HEK293 (cell line): ENCODE results near the gene NUDT22.
A peak's percentile ranks its signal among the peaks of the same experiment; 100 is the strongest.

Source experiments
- CTCF ChIA-PET: fragments of 350-600 bp; formaldehyde crosslinking; extraction: SDS; loops from one replicate; lab custom pipeline; 2021; ENCODE audit warnings: antibody characterized with exemption; lab: Yijun Ruan, JAX
- POLR2A ChIA-PET: fragments of 300-600 bp; formaldehyde crosslinking; extraction: SDS; loops from one replicate; lab custom pipeline; 2020; ENCODE audit warnings: antibody characterized with exemption, inconsistent platforms; lab: Yijun Ruan, JAX
- H3K27ac ChIP-seq: fragments of 200-500 bp; sonication (Bioruptor generic); 2 replicates; pipeline ENCODE4 v1.5.1; 2014; ENCODE audit warnings: low read depth, low read length, control low read depth, inconsistent platforms; ENCODE audit errors: extremely low read depth
- H3K36me3 ChIP-seq, 2 experiments: fragments of 200-500 bp in 1 of 2; sonication (Bioruptor generic) in 1 of 2; 1 replicate in 1 of 2; 2 replicates in 1 of 2; pipeline ENCODE4 v1.5.1; 2014 to 2017; ENCODE audit warnings: inconsistent platforms in 2 of 2, low read length in 2 of 2; ENCODE audit not compliant: control insufficient read depth in 2 of 2, insufficient read depth in 1 of 2
- H3K4me1 ChIP-seq: fragments of 200-500 bp; sonication (Bioruptor generic); 2 replicates; pipeline ENCODE4 v1.5.1; 2014; ENCODE audit warnings: mild to moderate bottlenecking, low read length, inconsistent platforms; ENCODE audit not compliant: control insufficient read depth, insufficient read depth
- H3K4me3 ChIP-seq: 2 replicates; pipeline ENCODE4 v1.5.1; 2011; ENCODE audit warnings: low read depth, mild to moderate bottlenecking, control low read depth, low read length, moderate library complexity
- H3K9me3 ChIP-seq: fragments of 200-500 bp; sonication (Bioruptor generic); 2 replicates; pipeline ENCODE4 v1.5.1; 2014; ENCODE audit warnings: low read depth, low read length, inconsistent platforms; ENCODE audit not compliant: control insufficient read depth, insufficient read depth
- GLI4 ChIP-seq: fragments of 450-650 bp; formaldehyde crosslinking; IDR thresholded peaks from 2 replicates; pipeline ENCODE4 v1.5.1; 2016; ENCODE audit warnings: missing biosample characterization, missing genetic modification characterization
- KLF1 ChIP-seq: fragments of 450-650 bp; formaldehyde crosslinking; IDR thresholded peaks from 2 replicates; pipeline ENCODE4 v1.5.1; 2016; ENCODE audit warnings: missing biosample characterization, missing genetic modification characterization
- KLF8 ChIP-seq: fragments of 450-650 bp; formaldehyde crosslinking; IDR thresholded peaks from 2 replicates; pipeline ENCODE4 v1.5.1; 2016; ENCODE audit warnings: missing biosample characterization, missing genetic modification characterization
- RBAK ChIP-seq: fragments of 450-650 bp; formaldehyde crosslinking; IDR thresholded peaks from 2 replicates; pipeline ENCODE4 v1.5.1; 2016; ENCODE audit warnings: missing biosample characterization, missing genetic modification characterization
- ZBTB20 ChIP-seq: fragments of 450-650 bp; formaldehyde crosslinking; IDR thresholded peaks from 2 replicates; pipeline ENCODE4 v1.5.1; 2016; ENCODE audit warnings: missing biosample characterization, missing genetic modification characterization
- ZBTB48 ChIP-seq: fragments of 450-650 bp; formaldehyde crosslinking; IDR thresholded peaks from 2 replicates; pipeline ENCODE4 v1.5.1; 2016; ENCODE audit warnings: missing biosample characterization, missing genetic modification characterization
- ZNF10 ChIP-seq: fragments of 450-650 bp; formaldehyde crosslinking; IDR thresholded peaks from 2 replicates; pipeline ENCODE4 v1.5.1; 2017; ENCODE audit warnings: missing biosample characterization, missing genetic modification characterization
- ZNF112 ChIP-seq: fragments of 450-650 bp; formaldehyde crosslinking; IDR thresholded peaks from 2 replicates; pipeline ENCODE4 v1.5.0; 2017; ENCODE audit warnings: missing biosample characterization, missing genetic modification characterization
- ZNF174 ChIP-seq: fragments of 450-650 bp; formaldehyde crosslinking; IDR thresholded peaks from 2 replicates; pipeline ENCODE4 v1.5.0; 2017; ENCODE audit warnings: missing biosample characterization, mild to moderate bottlenecking, missing genetic modification characterization
- ZNF335 ChIP-seq: fragments of 450-650 bp; formaldehyde crosslinking; conservative IDR thresholded peaks from 2 replicates; pipeline ENCODE4 v1.5.1; 2016; ENCODE audit warnings: missing biosample characterization, missing genetic modification characterization
- ZNF76 ChIP-seq: fragments of 450-650 bp; formaldehyde crosslinking; IDR thresholded peaks from 2 replicates; pipeline ENCODE4; 2016; ENCODE audit warnings: low read depth, missing biosample characterization, missing genetic modification characterization, borderline replicate concordance
- TF ChIP-seq, protein P1 (sequence below): fragments of 450-650 bp; formaldehyde crosslinking; IDR thresholded peaks from 2 replicates; pipeline ENCODE4 v1.5.1; 2016; ENCODE audit warnings: missing biosample characterization, missing genetic modification characterization
- TF ChIP-seq, protein P2 (sequence below): fragments of 450-650 bp; formaldehyde crosslinking; IDR thresholded peaks from 2 replicates; pipeline ENCODE4 v1.5.1; 2016; ENCODE audit warnings: missing biosample characterization, missing genetic modification characterization
- TF ChIP-seq, protein P3 (sequence below): fragments of 450-650 bp; formaldehyde crosslinking; IDR thresholded peaks from 2 replicates; pipeline ENCODE4 v1.5.1; 2016; ENCODE audit warnings: missing biosample characterization, missing genetic modification characterization

Gene NUDT22

DNA sequence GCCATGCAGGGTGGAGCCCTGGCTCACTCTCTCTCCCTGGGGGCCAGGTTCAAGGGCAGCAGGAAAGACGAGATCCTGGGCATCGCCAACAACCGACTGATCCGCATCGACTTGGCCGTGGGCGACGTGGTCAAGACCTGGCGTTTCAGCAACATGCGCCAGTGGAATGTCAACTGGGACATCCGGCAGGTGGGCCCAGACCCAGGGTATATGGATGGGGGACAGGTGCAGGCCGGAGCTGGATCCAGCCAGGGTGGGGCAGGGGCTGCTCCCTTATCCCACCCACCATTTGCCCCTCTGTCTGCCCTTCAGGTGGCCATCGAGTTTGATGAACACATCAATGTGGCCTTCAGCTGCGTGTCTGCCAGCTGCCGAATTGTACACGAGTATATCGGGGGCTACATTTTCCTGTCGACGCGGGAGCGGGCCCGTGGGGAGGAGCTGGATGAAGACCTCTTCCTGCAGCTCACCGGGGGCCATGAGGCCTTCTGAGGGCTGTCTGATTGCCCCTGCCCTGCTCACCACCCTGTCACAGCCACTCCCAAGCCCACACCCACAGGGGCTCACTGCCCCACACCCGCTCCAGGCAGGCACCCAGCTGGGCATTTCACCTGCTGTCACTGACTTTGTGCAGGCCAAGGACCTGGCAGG, 2.9 kb upstream of the NUDT22 start:
- Histone ChIP-seq H3K9me3 (no peaks in the 10 kb centered on the region), H3K36me3 (peaks cover 0 to 26% of the 10 kb centered on the region in 2 experiments; a peak in 1 of 3 replicates), H3K4me3 (no peak overlapping the region), H3K4me1 (peaks cover 3% of the 10 kb centered on the region; the same call in 1 of the 2 replicates), H3K27ac (no peak overlapping the region)
- TF ChIP-seq KLF1: peak; percentile 81
- TF ChIP-seq, protein P1, sequence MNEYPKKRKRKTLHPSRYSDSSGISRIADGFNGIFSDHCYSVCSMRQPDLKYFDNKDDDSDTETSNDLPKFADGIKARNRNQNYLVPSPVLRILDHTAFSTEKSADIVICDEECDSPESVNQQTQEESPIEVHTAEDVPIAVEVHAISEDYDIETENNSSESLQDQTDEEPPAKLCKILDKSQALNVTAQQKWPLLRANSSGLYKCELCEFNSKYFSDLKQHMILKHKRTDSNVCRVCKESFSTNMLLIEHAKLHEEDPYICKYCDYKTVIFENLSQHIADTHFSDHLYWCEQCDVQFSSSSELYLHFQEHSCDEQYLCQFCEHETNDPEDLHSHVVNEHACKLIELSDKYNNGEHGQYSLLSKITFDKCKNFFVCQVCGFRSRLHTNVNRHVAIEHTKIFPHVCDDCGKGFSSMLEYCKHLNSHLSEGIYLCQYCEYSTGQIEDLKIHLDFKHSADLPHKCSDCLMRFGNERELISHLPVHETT (tag by site-specific recombination): no peak
- TF ChIP-seq RBAK (tag by site-specific recombination): no peak
- TF ChIP-seq ZNF76 (tag by site-specific recombination): no peak
- POLR2A ChIA-PET: interaction anchor here (0.5 to 2.1 kb wide), 6 partner anchors 9 to 39 kb away, joined by 3 to 7 read pairs (median 4); partner anchors contain the start of gene STIP1
- CTCF ChIA-PET: interaction anchor here (0.6 to 1.7 kb wide), 2 partner anchors 19 to 25 kb away, joined by 3 to 4 read pairs; no protein-coding TSS in a partner anchor

DNA sequence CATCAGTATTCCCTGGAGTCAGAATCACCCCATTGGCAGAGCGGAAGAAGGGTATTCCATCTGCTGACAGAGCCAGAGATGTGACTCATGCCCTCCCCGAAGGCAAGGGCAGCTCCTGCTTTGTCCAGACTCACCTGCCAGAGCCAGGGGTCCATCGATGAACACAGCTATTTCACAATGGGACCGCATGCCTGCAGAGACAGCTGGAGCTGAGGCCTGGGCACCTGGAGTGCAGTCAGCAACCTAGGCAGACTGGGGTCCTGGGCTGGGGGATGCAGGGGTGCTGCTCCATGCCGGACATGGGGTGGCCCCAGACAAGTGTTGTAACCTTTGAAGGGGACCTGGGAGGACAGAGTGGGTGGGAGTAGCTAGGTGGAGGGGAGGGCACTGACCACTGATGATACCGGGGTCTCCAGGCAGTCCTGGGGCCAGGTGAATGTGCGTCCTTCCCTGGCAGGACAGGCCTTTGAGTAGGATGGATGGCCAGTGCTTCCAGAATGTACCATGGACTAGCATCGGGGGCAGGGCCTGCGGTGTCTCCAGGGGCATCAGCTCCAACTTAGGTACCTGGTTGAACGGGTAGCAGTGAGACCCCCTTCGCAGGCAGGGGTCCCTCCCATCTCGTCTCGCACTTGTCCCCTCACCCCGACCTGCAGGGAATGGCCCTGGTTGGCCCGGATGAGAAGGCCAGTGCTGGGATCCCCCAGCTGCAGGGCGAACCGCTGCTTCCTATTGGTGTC, 1.8 kb upstream of the NUDT22 start:
- CTCF ChIA-PET: interaction anchor here (0.6 to 1.7 kb wide), 2 partner anchors 11 to 20 kb away, joined by 3 read pairs; no protein-coding TSS in a partner anchor
- Histone ChIP-seq H3K4me3 (no peak overlapping the region), H3K4me1 (peaks cover 3% of the 10 kb centered on the region; the same call in 1 of the 2 replicates), H3K27ac (no peak overlapping the region), H3K9me3 (no peaks in the 10 kb centered on the region), H3K36me3 (peaks cover 0 to 26% of the 10 kb centered on the region in 2 experiments; a peak in 1 of 3 replicates)
- POLR2A ChIA-PET: interaction anchor here (1.0 to 2.1 kb wide), 4 partner anchors 10 to 39 kb away, joined by 3 to 7 read pairs (median 4); partner anchors contain the start of gene STIP1
- no peak for TF ChIP-seq ZNF112
- no peak for TF ChIP-seq KLF8 (tag by site-specific recombination)
- peak; percentile 43; the same call in 1 of the 2 replicates for TF ChIP-seq ZNF10 (tag by site-specific recombination)
- TF ChIP-seq, protein P2, sequence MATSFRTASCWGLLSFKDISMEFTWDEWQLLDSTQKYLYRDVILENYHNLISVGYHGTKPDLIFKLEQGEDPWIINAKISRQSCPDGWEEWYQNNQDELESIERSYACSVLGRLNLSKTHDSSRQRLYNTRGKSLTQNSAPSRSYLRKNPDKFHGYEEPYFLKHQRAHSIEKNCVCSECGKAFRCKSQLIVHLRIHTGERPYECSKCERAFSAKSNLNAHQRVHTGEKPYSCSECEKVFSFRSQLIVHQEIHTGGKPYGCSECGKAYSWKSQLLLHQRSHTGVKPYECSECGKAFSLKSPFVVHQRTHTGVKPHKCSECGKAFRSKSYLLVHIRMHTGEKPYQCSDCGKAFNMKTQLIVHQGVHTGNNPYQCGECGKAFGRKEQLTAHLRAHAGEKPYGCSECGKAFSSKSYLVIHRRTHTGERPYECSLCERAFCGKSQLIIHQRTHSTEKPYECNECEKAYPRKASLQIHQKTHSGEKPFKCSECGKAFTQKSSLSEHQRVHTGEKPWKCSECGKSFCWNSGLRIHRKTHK (tag by site-specific recombination): no peak
- TF ChIP-seq, protein P3, sequence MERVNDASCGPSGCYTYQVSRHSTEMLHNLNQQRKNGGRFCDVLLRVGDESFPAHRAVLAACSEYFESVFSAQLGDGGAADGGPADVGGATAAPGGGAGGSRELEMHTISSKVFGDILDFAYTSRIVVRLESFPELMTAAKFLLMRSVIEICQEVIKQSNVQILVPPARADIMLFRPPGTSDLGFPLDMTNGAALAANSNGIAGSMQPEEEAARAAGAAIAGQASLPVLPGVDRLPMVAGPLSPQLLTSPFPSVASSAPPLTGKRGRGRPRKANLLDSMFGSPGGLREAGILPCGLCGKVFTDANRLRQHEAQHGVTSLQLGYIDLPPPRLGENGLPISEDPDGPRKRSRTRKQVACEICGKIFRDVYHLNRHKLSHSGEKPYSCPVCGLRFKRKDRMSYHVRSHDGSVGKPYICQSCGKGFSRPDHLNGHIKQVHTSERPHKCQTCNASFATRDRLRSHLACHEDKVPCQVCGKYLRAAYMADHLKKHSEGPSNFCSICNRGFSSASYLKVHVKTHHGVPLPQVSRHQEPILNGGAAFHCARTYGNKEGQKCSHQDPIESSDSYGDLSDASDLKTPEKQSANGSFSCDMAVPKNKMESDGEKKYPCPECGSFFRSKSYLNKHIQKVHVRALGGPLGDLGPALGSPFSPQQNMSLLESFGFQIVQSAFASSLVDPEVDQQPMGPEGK (tag by site-specific recombination): no peak
- no peak for TF ChIP-seq GLI4 (tag by site-specific recombination)
- no peak for TF ChIP-seq ZBTB20 (tag by site-specific recombination)
- TF ChIP-seq, all 188 proteins: peak for 1

DNA sequence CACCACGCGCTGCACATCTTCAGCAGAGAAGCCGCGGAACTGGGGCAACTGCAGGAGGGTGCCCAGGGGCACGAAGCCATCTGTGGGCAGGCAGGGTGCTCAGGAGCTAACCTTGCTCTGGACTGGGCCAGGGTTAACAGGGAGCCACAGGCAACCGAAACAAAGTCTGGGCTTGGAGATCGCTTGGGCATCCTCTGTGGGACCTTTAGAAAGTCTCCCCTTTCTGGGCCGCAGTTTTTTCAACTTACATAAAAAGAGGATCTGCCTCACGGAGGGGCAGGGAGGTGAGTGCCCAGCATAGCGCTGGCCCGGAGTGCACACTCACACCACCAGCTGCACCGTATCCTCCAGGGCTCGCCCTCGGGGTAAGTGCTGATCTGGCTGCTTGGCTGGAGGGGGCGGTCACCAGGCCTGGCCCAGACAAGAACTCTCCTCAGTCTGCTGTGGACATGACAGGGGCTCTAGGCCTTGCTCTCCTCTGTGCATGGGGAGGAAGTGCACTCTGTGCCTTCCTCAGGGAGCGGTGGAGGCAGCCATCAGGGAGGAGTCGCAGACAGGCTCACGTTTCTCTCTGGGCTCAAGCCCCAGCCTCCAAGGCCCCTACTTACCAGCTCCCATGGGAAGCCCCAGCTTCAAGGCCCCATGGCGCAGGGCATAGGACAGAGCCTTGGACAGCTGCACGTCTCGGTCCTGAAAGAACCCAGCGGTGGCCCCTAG, 1.0 kb upstream of the NUDT22 start:
- ChIA-PET POLR2A (interaction anchor here (0.8 to 2.1 kb wide), 4 partner anchors 13 to 92 kb away, joined by 3 to 12 read pairs (median 6); partner anchors contain the start of genes PRDX5 and TRMT112), CTCF (interaction anchor here (0.5 to 1.9 kb wide), 2 partner anchors 20 to 37 kb away, joined by 4 to 10 read pairs; no protein-coding TSS in a partner anchor)
- Histone ChIP-seq H3K9me3 (no peaks in the 10 kb centered on the region), H3K27ac (peak overlapping the region; percentile 52; the same call in 1 of the 2 replicates), H3K4me3 (peak overlapping the region; percentile 77), H3K36me3 (peaks cover 0 to 26% of the 10 kb centered on the region in 2 experiments; a peak in 1 of 3 replicates), H3K4me1 (peaks cover 3% of the 10 kb centered on the region; the same call in 1 of the 2 replicates)
- TF ChIP-seq ZNF335 (tag by site-specific recombination) (peak; percentile 64; the same call in 1 of the 2 replicates), ZBTB48 (peak; percentile 35; the same call in 1 of the 2 replicates), ZNF174 (tag by site-specific recombination) (no peak)
